Left ventricle myocardium superior (tissue), 1 donor: ENCODE data around the gene PDE4B. TPM values are rescaled to one million over a fixed set of nuclear protein-coding genes. Genes with fewer than 3 reads are reported as not detected.
A peak's percentile ranks its signal among the peaks of the same experiment; 100 is the strongest.

Experiments used
- ATAC-seq: fragments of 200-7000 bp; cut with Tn5 transposase; one replicate; pipeline ENCODE4 v1.9.1; 2020; ENCODE audit warnings: mild to moderate bottlenecking, moderate library complexity
- DNase-seq: peaks from one replicate; pipeline ENCODE4 v3.0.0-alpha.2; 2020
- intact Hi-C: fragments of 100-400 bp; cut with micrococcal nuclease; formaldehyde crosslinking; loops from one replicate; pipeline ENCODE4 v1.11.0; 2022
- total RNA-seq: library from RNA; stranded (reverse); fragmentation: NEBNext Ultra II Directional; extraction: Animal tissue kit (Norgen Biotek cat#: 25700); gene quantifications from one replicate; pipeline ENCODE4 v1.2.1, GENCODE V29; 2021
- donor health status: DM: no; HTN: yes; CAD: no; lungs with severe emphysema.

Gene PDE4B
- total RNA-seq, 1 donor from 2014 or later, result 19.4 TPM

DNA sequence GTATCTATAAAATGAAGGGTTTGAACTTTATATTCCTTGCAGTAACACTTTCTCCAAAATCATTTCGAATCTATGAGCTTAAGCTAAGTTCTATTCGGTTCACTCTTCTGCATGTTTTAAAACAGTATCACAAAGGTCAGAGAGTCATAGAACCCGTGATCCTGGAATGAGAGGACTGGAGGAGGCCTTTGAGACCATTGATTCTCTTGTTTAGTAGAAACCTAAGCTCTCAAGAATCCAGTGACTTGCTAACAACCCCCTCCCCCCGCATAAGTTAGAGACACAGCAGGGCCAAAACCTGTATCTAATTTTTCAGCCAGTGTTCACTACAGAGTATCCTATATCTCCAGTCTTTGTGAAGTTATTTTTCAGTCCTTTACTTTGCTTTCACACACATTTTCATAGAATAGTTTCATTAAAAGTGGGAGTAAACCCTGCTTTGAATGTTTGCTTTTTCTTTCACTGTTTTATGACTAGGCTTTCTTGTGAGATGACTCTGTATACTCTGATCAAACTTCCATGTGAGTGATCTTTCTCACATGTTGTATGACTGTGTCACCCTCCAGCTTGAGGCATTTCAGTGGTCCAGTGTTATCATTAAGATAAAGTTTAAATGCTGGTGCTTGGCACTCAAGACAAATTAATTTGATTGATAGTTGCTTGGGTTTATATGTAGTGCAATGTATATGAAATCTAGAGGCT is 465.9 kb downstream of the PDE4B start:
- no peak for ATAC-seq
- no peak for DNase-seq
- intact Hi-C loops, result loop anchor here (5.0 to 10.0 kb wide), 2 partner anchors 244 to 466 kb away; no protein-coding TSS in a partner anchor

DNA sequence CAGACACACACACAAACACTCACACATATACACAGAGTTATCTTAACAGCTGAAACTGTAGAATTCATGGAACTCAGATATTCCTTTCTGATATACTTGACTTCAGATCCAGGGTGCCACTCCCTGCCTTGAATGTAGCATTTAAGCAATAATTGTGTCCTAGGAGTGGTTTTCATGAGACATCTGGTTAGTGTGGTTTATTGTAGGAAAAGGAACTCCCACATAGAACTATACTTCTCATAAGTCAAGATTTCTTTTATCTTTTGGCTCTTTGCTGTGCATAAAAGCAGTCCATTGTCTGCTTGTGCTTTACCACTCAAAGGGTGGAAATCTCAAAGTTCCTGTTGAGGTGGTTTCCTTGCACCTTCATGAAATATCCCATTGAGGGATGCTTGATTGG is 468.7 kb downstream of the PDE4B start:
- DNase-seq, result no peak
- intact Hi-C loops, result no loop called here
- ATAC-seq, result no peak

DNA sequence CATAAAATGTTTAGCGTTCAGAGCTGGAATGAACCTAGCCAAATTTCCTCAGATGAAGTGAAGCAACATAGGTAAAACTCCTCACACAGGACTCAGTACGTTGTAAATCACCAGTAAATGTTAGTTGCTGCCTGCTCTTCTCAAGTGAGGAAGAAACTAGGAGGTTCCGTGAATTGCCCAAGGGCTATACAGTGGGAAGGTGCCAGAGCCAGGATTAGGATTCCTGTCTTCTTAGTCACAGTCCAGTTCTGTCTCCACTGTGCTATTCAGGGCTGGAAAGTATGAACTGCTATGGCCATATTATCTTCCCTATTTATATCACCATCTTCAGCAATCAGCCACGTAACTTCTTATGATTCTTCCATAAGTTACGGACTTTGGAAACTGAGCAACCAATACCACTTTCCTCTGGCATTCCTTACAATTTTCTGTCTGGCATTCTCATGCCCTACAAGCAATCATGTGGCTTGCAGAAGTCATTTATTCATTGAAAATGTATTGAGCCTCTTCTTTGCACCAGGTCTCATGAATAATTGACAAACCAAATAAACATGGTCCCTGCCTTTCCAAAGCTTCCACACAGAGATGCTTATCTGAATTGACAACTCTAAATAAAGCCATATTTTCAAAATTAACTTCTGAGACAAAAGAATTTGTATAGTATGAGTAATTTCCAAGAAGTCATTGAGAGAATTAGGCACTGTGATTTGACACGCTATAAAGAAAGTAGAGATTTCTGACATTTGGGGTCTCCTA is 469.7 kb downstream of the PDE4B start:
- DNase-seq (no peak), ATAC-seq (peak; percentile 73)
- intact Hi-C loops, result no loop called here

DNA sequence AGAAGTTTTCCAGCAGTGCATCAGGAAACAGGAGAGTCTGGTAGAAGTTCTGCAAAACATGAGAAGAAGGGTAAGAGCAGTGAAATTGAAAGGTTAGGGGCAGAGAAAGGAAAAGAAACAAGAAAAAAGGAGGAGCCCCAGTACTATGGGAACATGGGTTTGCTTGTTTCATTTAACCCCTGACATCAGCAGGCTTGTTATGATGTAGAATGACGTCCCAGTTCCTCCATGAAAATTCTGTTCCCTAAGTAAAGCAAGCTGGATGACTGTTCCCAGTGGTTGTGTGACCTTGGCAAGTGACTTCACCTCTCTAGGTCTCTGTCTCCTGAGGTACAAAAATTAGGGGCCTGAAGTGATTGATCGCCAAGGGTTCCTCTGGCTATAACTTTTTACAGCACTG is 472.6 kb downstream of the PDE4B start:
- ATAC-seq (no peak), DNase-seq (no peak)
- intact Hi-C loops, result no loop called here

DNA sequence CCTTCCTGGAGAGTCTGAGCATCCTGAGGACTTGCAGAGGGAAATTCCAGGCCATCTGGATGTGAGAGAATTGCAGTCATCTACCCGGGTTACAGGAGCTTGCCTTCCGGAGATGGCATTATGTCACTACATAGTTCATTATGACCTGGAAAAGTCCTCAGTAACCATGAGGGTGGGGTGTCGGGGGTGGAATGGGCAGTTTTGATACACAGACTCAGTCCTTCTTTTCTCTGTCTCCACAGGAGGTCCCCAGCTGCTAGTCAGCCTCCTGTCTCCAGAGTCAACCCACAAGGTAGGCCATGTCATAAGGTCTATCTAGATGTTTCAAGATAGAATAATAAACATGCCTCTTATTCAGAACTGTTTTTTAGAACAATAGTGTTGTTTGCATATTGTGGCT is 473.1 kb downstream of the PDE4B start:
- DNase-seq, result no peak
- intact Hi-C loops, result no loop called here
- ATAC-seq, result peak; percentile 10

- DNase-seq (no peak), ATAC-seq (no peak)
- intact Hi-C loops, result no loop called here
Measured at GRCh38 chr1:66266350-66266749, 473.7 kb downstream of the PDE4B start.

- intact Hi-C loops, result no loop called here
- ATAC-seq (no peak), DNase-seq (no peak)
Measured at GRCh38 chr1:66266756-66267155, 474.1 kb downstream of the PDE4B start.

- no peak for ATAC-seq
- DNase-seq, result no peak
- intact Hi-C loops, result no loop called here
Measured at GRCh38 chr1:66267201-66267940, 474.7 kb downstream of the PDE4B start.

- no peak for ATAC-seq
- DNase-seq, result no peak
- intact Hi-C loops, result no loop called here
Measured at GRCh38 chr1:66269222-66269621, 476.5 kb downstream of the PDE4B start.

DNA sequence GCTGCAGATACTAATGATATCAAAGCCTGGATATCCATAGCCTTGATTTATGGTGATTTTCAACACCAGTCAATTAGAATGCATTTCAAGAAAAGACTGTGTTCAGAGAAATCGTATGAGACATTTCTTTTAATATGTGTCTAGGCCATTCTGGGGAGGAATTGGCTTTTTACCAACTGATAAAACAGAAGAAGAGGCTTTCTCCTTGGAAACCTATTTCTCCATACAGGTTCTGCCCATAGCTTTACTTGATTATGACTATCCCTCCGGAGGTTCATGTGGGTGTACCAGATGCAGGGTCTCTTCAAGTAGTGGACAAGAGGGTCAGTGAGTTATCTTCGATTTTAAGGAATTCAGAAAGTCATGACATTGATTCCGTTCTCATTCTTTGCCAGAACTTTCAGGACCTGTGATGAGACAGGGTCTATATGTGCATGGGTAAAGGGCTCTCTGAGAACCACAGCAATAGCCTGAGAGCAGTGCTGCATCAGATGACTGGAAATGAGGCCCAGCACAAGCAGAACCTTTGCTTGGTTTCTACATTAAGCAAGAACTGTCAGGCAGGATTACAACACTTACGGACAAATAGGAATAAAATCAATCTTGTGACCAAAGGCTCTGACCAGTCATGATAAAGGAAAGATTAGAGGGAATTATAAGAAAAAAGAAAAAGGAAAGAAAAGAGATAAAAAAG is 477.6 kb downstream of the PDE4B start:
- DNase-seq (no peak), ATAC-seq (peak; percentile 44)
- intact Hi-C loops, result loop anchor here (5.0 kb wide), 1 partner anchor 62 kb away; no protein-coding TSS in a partner anchor

- DNase-seq, result peak; percentile 83
Measured at GRCh38 chr1:66271216-66271903, 478.7 kb downstream of the PDE4B start.

GRCh38 chr1:66271904-66272254 is 479.2 kb downstream of the PDE4B start:
- intact Hi-C loops, result loop anchor here (5.0 kb wide), 1 partner anchor 60 kb away; no protein-coding TSS in a partner anchor
- ATAC-seq, result peak; percentile 79
- DNase-seq, result peak; percentile 81

More at GRCh38 chr1:66271216-66271903, 478.7 kb downstream of the PDE4B start:
- peak; percentile 93 for ATAC-seq
- intact Hi-C loops, result loop anchor here (5.0 kb wide), 1 partner anchor 61 kb away; no protein-coding TSS in a partner anchor

DNA sequence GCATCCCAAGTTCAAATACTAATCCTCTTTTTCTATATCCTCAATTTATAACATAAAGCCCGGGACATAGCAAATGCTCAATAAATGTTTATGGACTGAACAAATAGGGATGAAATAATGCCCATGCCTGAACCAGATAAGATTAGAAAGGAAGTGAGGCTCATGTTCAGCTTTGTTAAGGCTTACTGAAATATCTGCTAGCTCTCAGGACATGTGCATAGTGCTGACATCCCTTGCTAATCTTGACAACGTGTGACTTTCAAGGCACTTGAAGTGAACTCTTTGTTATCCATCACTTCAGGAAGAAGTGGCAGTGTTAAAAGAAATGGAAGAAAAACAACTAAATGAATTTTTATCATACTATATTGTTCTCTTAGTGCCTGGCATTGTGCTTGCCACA is 481.0 kb downstream of the PDE4B start:
- ATAC-seq, result peak; percentile 52
- intact Hi-C loops, result loop anchor here (5.0 kb wide), 1 partner anchor 59 kb away; no protein-coding TSS in a partner anchor
- DNase-seq, result no peak

DNA sequence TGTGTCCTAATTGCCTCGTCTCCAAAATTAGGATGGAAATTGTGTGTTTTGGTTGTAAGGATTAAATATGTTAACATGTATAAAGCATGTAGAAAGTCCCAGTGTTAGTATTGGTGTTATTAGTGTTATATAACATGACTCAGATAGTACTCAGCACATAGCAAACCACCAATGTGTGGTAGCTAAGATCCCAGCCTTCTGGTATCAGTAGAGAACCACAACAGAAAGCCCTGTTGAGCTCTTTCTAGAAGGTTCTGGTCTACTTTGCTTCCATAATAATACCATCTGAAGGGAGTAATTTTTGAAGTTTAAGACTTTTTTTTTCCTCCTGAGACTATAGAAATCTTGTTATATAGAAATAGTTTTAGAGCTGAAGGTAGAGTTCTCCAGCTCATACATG is 481.9 kb downstream of the PDE4B start:
- ATAC-seq (no peak), DNase-seq (no peak)
- intact Hi-C loops, result loop anchor here (5.0 kb wide), 1 partner anchor 58 kb away; no protein-coding TSS in a partner anchor

DNA sequence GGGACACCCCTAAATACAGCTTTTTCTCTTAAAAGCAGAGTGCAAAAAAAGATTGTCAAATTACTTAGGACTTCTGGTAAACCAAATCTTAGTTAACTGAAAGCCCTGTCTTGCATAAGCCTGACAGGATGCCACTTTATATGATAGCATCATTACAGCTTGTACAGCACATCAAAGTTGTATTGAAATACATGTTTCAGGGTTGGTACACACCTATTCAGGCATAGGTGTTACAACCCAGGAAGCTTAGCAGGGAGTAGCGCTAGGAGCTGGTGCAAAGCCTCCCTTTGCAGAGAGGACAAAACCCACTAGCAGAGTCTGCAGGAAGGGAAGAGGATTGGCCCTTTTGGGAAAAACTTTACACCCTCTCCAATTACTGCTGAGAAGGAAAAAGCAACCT is 482.4 kb downstream of the PDE4B start:
- ATAC-seq, result no peak
- DNase-seq, result no peak
- intact Hi-C loops, result no loop called here

- intact Hi-C loops, result no loop called here
- DNase-seq, result no peak
Measured at GRCh38 chr1:66275601-66276023, 482.9 kb downstream of the PDE4B start.

GRCh38 chr1:66276218-66276617 is 483.5 kb downstream of the PDE4B start:
- intact Hi-C loops, result no loop called here
- DNase-seq, result no peak
- no peak for ATAC-seq

More at GRCh38 chr1:66275601-66276023, 482.9 kb downstream of the PDE4B start:
- ATAC-seq, result peak; percentile 6

- no peak for DNase-seq
- intact Hi-C loops, result no loop called here
- ATAC-seq, result no peak
Measured at GRCh38 chr1:66278260-66279021, 485.7 kb downstream of the PDE4B start.
